Osteoblast (primary cell): ENCODE data around the gene POP7. TPM values are rescaled to one million over a fixed set of nuclear protein-coding genes. Genes with fewer than 3 reads are reported as not detected.

ENCODE experiments used
- DNase-seq: peaks from one replicate; pipeline ENCODE4 v3.0.0; 2011; ENCODE audit warnings: low spot score, mixed read lengths; ENCODE audit not compliant: insufficient read length; ENCODE audit errors: missing footprints
- H2AFZ ChIP-seq: 2 replicates; pipeline ENCODE4 v1.6.0; 2011; ENCODE audit warnings: mild to moderate bottlenecking, low read length
- H3K27ac ChIP-seq: 2 replicates; pipeline ENCODE4 v1.5.1; 2011; ENCODE audit warnings: mild to moderate bottlenecking, low read depth, low read length, moderate library complexity
- H3K27me3 ChIP-seq: 2 replicates; pipeline ENCODE4 v1.6.0; 2012; ENCODE audit warnings: mild to moderate bottlenecking, control low read depth, inconsistent platforms, low read length, moderate library complexity; ENCODE audit not compliant: insufficient read depth
- H3K36me3 ChIP-seq: 2 replicates; pipeline ENCODE4 v1.5.1; 2011; ENCODE audit warnings: mild to moderate bottlenecking, low read length, control low read depth, moderate library complexity; ENCODE audit not compliant: insufficient read depth
- H3K4me1 ChIP-seq: 2 replicates; pipeline ENCODE4 v1.5.1; 2011; ENCODE audit warnings: mild to moderate bottlenecking, low read length, control low read depth, moderate library complexity; ENCODE audit not compliant: insufficient read depth
- H3K4me2 ChIP-seq: 2 replicates; pipeline ENCODE4 v1.6.0; 2011; ENCODE audit warnings: mild to moderate bottlenecking, low read length; ENCODE audit not compliant: insufficient read depth
- H3K4me3 ChIP-seq: fragments of 200-600 bp; sonication (generic); 3 replicates; pipeline ENCODE4 v1.5.1; 2012; ENCODE audit warnings: mild to moderate bottlenecking, low read length, inconsistent platforms; ENCODE audit not compliant: insufficient read depth
- H3K79me2 ChIP-seq: 2 replicates; pipeline ENCODE4 v1.6.0; 2012; ENCODE audit warnings: mild to moderate bottlenecking, low read length, control low read depth, inconsistent platforms; ENCODE audit not compliant: insufficient read depth
- H3K9me3 ChIP-seq: 2 replicates; pipeline ENCODE4 v1.5.1; 2011; ENCODE audit warnings: low read depth, low read length, control low read depth
- H4K20me1 ChIP-seq: 2 replicates; pipeline ENCODE4 v1.6.0; 2012; ENCODE audit warnings: mild to moderate bottlenecking, low read length, control low read depth; ENCODE audit not compliant: insufficient read depth
- total RNA-seq: library from RNA; depleted of rRNA; stranded (reverse); fragments of >200 nt; gene quantifications from 2 replicates; pipeline ENCODE4 v1.2.3, GENCODE V29; 2012
- TF ChIP-seq, protein P1 (sequence below): IDR thresholded peaks from 2 replicates; pipeline ENCODE4 v1.5.1; 2011; ENCODE audit warnings: mild to moderate bottlenecking, low read depth, low read length, moderate library complexity; ENCODE audit errors: extremely low read depth

Gene POP7
- total RNA-seq, 1 donor: 25.7 TPM

DNA sequence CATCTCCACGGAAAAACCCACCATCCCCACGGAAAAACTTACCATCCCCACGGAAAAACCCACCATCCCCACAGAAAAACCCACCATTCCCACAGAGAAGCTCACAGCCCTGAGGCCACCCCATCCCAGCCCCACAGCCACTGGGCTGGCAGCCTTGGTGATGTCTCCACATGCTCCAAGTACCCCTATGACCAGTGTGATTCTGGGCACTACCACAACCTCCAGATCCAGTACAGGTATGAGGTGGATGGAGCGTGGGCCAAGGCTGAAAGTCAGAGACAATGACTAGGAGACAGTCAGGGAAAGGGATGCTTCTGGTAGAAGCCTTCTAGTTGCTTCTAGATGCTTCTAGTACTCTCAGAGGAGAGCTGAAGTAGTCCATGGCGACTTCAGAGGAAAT is 47.1 kb downstream of the POP7 start:
- no peak overlapping the region for H3K4me3 ChIP-seq
- peaks cover 23% of the 10 kb centered on the region for H3K27me3 ChIP-seq
- DNase-seq: no peak
- no peaks in the 10 kb centered on the region for H4K20me1 ChIP-seq
- H3K79me2 ChIP-seq: no peaks in the 10 kb centered on the region
- TF ChIP-seq, protein P1, sequence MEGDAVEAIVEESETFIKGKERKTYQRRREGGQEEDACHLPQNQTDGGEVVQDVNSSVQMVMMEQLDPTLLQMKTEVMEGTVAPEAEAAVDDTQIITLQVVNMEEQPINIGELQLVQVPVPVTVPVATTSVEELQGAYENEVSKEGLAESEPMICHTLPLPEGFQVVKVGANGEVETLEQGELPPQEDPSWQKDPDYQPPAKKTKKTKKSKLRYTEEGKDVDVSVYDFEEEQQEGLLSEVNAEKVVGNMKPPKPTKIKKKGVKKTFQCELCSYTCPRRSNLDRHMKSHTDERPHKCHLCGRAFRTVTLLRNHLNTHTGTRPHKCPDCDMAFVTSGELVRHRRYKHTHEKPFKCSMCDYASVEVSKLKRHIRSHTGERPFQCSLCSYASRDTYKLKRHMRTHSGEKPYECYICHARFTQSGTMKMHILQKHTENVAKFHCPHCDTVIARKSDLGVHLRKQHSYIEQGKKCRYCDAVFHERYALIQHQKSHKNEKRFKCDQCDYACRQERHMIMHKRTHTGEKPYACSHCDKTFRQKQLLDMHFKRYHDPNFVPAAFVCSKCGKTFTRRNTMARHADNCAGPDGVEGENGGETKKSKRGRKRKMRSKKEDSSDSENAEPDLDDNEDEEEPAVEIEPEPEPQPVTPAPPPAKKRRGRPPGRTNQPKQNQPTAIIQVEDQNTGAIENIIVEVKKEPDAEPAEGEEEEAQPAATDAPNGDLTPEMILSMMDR: no peak
- H3K27ac ChIP-seq: no peak overlapping the region
- no peaks in the 10 kb centered on the region for H3K9me3 ChIP-seq
- H2AFZ ChIP-seq: no peak overlapping the region
- H3K4me2 ChIP-seq: no peak overlapping the region
- no peaks in the 10 kb centered on the region for H3K4me1 ChIP-seq
- no peaks in the 10 kb centered on the region for H3K36me3 ChIP-seq

DNA sequence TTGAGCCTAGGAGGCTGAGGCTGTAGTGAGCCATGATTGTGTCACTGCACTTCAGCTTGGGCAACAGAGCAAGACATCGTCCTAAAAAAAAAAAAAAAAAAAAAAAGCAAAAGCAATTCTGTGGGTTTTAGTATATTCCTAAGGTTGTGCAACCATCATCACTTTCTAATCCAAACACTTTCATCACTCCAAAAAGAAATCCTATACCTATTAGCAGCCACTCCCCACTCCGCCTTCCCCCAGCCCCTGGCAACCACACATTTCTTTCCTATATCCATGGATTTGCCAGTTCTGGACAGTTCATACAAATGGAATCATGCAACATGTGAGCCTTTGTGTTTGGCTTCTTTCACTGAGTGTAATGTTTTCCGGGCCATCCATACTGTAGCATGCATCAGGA is 47.8 kb downstream of the POP7 start:
- Histone ChIP-seq H3K27ac (no peak overlapping the region), H3K9me3 (no peaks in the 10 kb centered on the region), H3K4me3 (no peak overlapping the region), H2AFZ (no peak overlapping the region), H3K4me2 (no peak overlapping the region), H3K4me1 (no peaks in the 10 kb centered on the region), H3K79me2 (no peaks in the 10 kb centered on the region), H3K36me3 (no peaks in the 10 kb centered on the region), H4K20me1 (no peaks in the 10 kb centered on the region), H3K27me3 (peaks cover 23% of the 10 kb centered on the region)
- TF ChIP-seq, protein P1: no peak
- no peak for DNase-seq

Other genes with a start within 250 kb of the POP7 start
- 0.36 TPM in 1 of 2 replicates, not detected in the other for gene SPACDR, start 241.9 kb upstream of the POP7 start, total RNA-seq
- gene TSC22D4, start 226.9 kb upstream of the POP7 start, total RNA-seq: 18.5 and 19.4 TPM in 2 replicates
- gene NYAP1, start 222.2 kb upstream of the POP7 start, total RNA-seq: under 0.01 and 0.29 TPM in 2 replicates
- 6.5 and 9.4 TPM in 2 replicates for gene AGFG2, start 166.9 kb upstream of the POP7 start, total RNA-seq
- not detected in 2 replicates for gene SAP25, start 132.2 kb upstream of the POP7 start, total RNA-seq
- 14.5 and 18.0 TPM in 2 replicates for gene LRCH4, start 120.0 kb upstream of the POP7 start, total RNA-seq
- under 0.01 and 0.36 TPM in 2 replicates for gene FBXO24, start 119.8 kb upstream of the POP7 start, total RNA-seq
- gene PCOLCE, start 103.8 kb upstream of the POP7 start, total RNA-seq: 231 and 259 TPM in 2 replicates
- 5.1 and 7.1 TPM in 2 replicates for gene MOSPD3, start 93.6 kb upstream of the POP7 start, total RNA-seq
- under 0.01 and 0.29 TPM in 2 replicates for gene TFR2, start 64.6 kb upstream of the POP7 start, total RNA-seq
- gene ACTL6B, start 49.7 kb upstream of the POP7 start, total RNA-seq: not detected in 2 replicates
- gene GNB2, start 32.4 kb upstream of the POP7 start, total RNA-seq: 72.7 and 84.6 TPM in 2 replicates
- 28.9 and 29.3 TPM in 2 replicates for gene GIGYF1, start 11.9 kb upstream of the POP7 start, total RNA-seq
- gene EPO, start 14.3 kb downstream of the POP7 start, total RNA-seq: not detected in 2 replicates
- not detected in 2 replicates for gene ZAN, start 27.5 kb downstream of the POP7 start, total RNA-seq
- gene EPHB4, start 121.4 kb downstream of the POP7 start, total RNA-seq: 41.8 and 47.0 TPM in 2 replicates
- 19.5 and 20.0 TPM in 2 replicates for gene SLC12A9, start 146.6 kb downstream of the POP7 start, total RNA-seq
- gene TRIP6, start 161.3 kb downstream of the POP7 start, total RNA-seq: 115 TPM in 2 replicates
- 31.2 and 42.0 TPM in 2 replicates for gene SRRT, start 169.0 kb downstream of the POP7 start, total RNA-seq
- gene UFSP1, start 183.6 kb downstream of the POP7 start, total RNA-seq: 4.7 and 5.8 TPM in 2 replicates
- under 0.01 TPM in 2 replicates for gene ACHE, start 189.8 kb downstream of the POP7 start, total RNA-seq
- not detected in 2 replicates for gene MUC3A, start 243.4 kb downstream of the POP7 start, total RNA-seq